ENCODE data around the gene GPR62.
"Not testable (repeated sequence)": the region's sequence is repeated elsewhere in the genome, so short reads cannot be mapped to it uniquely, and the experiment has no call there.

GPR62 gene, protein sequence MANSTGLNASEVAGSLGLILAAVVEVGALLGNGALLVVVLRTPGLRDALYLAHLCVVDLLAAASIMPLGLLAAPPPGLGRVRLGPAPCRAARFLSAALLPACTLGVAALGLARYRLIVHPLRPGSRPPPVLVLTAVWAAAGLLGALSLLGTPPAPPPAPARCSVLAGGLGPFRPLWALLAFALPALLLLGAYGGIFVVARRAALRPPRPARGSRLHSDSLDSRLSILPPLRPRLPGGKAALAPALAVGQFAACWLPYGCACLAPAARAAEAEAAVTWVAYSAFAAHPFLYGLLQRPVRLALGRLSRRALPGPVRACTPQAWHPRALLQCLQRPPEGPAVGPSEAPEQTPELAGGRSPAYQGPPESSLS

DNA sequence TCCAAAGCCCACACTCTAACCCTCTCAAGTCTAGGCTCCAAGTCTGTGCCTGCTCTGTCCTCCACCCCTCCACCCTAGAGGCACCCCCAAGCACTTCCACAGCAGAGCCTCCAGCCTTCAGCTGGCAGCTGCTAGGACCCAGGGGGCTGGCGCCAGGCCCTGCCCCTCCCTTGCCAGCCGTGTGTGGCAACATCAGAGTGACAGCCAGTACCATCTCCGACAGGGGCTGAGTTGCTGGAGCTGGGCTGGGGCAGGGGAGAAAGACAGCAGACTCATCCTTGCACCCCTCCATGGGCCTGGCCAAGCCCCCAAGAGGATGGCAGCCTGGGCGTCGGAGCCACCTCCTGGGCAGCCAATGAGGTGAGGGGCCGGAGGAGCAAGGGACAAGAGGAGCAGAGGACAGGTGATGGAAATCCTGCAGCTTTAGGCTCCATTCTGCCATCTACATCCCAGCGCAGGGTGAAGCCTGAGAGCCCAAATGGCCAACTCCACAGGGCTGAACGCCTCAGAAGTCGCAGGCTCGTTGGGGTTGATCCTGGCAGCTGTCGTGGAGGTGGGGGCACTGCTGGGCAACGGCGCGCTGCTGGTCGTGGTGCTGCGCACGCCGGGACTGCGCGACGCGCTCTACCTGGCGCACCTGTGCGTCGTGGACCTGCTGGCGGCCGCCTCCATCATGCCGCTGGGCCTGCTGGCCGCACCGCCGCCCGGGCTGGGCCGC lies at the start of gene GPR62:
TSS of gene GPR62 (plus strand) at position 207 of the 718 bp plus-strand sequence. CDS start at position 479, 272 bp downstream.
- no peak for DNase-seq

- no peak for DNase-seq
Measured at GRCh38 chr3:51908026-51908425, 47.2 kb upstream of the GPR62 start.

DNA sequence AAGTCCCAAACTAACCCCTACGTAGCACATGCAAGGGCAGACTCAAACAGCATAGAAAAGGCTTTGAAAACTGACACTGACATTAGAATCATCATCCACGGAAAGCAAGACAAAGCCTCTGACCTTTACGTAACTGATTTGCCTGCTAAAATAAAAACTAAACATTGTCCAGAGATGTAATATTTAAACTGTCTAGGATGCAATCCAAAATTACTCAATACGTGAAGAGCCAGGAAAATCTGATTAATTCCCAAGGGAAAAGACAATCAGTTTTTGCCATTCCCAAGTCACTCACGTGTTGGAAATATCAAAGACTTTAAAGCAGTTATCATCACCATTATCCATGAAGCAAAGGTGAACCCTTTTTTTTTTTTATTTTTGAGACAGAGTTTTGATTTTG lies 38.8 kb upstream of the GPR62 start:
- no peak for DNase-seq

DNA sequence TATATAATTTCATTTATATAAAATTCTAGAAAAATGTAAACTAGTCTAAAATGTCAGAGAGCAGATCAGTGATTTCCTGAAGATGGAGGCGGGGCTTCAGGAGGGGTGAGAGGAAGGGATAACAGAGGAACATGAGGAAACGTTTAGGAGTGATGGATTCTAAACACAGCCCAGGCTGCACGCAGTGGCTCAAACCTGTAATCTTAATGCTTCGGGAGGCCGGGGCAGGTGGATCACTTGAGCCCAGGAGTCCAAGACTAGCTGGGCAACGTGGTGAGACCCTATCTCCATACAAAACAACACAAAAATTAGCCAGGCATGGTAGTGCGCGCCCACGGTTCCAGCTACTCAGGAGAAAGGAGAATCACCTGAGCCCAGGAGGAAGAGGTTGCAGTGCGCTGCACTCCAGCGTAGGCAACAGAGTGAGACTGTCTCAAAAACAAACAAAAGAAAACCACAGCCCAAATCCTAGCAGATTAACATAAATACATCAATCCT lies 34.1 kb upstream of the GPR62 start:
- no peak for DNase-seq

GRCh38 chr3:51927061-51927977 lies 27.9 kb upstream of the GPR62 start:
- no peak for DNase-seq

GRCh38 chr3:51928438-51928837 lies 26.7 kb upstream of the GPR62 start:
- no peak for DNase-seq

- not testable (repeated sequence) for DNase-seq
Measured at GRCh38 chr3:51928981-51929380, 26.2 kb upstream of the GPR62 start.

- DNase-seq: no peak
Measured at GRCh38 chr3:51929420-51930003, 25.7 kb upstream of the GPR62 start.

DNA sequence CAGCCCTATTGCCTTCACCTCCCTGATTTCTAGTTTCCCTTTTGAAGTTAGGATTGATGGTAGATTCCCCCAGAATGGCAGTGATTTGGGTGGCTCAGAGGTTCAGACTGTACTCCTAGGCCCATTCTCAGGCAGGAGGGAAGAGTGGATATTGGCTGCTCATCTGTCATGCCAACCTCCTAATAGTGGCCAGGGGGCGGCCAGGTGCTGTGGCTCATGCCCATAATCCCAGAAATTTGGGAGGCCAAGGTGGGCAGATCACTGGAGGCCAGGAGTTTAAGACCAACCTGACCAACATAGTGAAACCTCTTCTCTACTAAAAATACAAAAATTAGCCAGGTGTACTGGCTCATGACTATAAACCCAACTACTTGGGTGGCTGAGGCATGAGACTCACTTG lies 24.7 kb upstream of the GPR62 start:
- DNase-seq: no peak

- DNase-seq: no peak
Measured at GRCh38 chr3:51931756-51932155, 23.4 kb upstream of the GPR62 start.

GRCh38 chr3:51932471-51933370 lies 22.5 kb upstream of the GPR62 start:
- no peak for DNase-seq

- DNase-seq: no peak
Measured at GRCh38 chr3:51933471-51934138, 21.6 kb upstream of the GPR62 start.

DNA sequence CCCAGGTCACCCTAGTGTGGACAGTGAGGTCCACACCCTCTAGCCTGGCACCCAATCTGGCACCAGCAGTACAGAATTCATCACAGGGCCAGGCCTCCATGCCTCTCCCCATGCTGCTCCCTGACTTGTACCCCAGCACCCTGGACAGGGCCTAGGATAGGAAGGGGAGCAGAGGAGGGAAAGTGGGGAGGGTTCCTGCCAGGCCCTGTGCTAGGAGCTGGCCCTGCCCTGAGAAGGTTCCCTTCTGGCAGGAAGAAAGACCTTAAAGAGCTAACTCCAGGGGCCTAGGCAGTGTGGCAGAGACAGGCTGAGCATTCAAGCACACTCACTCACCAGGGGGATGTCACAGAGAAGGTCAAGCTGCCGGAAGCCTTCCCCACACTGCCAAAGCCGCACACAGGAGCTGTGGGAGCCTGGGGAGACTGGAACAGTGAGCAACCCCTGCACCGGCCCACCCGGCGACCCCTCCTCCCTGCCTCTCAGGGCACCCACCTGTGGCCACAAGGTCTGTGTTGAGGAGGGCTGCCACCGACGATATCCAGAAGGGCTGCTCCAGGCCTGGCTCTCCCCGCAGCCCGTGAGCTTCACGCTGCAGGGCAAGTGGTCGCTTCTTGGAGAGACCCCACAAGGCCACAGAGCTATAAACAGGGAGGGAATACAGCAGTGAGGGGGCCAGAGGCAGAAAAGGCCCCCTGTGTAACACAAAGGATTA lies 20.9 kb upstream of the GPR62 start:
- DNase-seq: no peak

DNA sequence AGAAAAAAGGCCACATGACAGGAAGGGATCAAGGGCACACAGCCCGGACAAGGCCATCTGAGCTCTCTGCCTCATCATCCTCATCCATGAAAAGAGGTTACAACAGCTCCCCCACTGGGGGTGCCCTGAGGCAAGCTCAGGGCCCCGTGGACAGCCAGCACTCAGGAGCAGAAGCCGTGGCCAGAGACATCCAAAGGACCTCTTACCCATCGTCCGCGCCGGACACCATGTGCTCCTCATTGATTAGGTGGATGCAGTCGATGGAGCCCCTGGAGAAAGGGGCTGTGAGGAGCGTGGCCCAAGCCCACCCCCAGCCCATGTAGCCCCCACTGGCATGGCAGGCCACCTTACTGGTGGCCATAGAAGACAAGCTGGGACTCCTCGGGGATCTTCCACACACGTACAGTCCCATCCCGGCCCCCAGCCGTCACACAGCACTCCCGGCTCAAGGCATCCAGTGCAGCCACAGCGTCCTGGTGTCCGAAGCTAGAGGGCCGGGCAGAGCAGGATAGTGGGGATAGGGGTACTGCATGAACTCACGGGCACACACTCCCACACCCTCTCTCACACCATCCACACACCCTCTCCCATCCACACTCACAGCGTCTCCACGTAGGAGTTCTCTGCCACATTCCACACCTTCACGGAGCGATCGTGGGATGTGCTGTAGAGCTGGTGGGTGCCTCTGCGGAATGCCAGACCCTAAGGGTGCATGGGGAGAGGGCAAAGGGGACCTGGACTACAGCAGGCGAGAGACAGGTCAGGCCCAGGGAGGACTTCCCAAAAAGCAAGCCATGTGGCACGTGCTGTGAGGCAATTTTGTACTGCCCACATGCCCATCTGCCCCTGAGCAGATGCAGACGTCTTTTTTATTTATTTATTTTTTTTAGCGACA lies 19.9 kb upstream of the GPR62 start:
- DNase-seq: no peak

- no peak for DNase-seq
Measured at GRCh38 chr3:51935886-51936755, 19.1 kb upstream of the GPR62 start.

GRCh38 chr3:51937014-51937413 lies 18.2 kb upstream of the GPR62 start:
- no peak for DNase-seq

DNA sequence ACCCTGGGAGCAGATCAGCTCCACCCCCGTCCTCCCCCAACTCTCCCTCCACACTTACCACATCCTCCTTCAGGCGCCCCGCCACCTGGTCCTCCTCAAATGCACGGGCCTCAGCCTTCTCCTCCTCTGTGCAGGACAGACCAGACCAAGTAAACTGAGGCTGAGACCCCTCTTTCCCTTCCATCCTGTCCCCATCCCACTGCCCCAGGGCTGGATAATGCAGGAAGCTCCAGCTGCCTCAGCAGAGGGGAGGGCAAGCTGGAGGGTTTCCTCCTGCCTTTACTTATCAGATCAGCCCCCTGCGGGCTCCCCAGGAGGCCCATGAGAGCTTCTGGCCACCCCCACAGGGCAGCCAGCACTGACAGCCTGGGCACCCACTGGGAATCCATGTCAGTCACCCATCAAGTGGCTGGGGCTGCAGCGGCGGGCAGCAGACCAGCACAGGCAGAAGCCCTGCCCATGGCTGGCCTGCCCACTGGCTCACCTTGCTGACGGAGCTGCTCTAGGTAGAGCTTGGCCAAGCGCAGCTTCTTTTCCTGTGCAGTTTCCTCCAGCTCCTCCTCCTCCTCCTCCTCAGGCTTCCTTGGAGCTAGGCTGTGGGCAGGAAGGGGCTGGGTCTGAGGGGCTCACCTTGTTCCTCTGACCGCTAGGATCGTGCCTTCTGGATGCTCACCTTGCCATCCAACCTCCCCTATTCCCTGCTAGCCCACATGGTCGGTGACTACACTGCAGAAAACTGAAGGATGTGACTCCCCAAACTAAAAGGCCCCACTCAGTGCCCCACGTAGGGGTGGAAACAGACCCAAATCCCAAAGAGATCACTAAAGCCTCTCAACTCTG lies 17.4 kb upstream of the GPR62 start:
- DNase-seq: no peak
